HG02852 (cell line): ENCODE results near the gene PEX11G.

ENCODE experiments used
- ATAC-seq: cut with Tn5 transposase; IDR thresholded peaks from one replicate; pipeline ENCODE4 v1.9.1; 2021; ENCODE audit warnings: mild to moderate bottlenecking, moderate library complexity; ENCODE audit not compliant: unreplicated experiment

Gene PEX11G

DNA sequence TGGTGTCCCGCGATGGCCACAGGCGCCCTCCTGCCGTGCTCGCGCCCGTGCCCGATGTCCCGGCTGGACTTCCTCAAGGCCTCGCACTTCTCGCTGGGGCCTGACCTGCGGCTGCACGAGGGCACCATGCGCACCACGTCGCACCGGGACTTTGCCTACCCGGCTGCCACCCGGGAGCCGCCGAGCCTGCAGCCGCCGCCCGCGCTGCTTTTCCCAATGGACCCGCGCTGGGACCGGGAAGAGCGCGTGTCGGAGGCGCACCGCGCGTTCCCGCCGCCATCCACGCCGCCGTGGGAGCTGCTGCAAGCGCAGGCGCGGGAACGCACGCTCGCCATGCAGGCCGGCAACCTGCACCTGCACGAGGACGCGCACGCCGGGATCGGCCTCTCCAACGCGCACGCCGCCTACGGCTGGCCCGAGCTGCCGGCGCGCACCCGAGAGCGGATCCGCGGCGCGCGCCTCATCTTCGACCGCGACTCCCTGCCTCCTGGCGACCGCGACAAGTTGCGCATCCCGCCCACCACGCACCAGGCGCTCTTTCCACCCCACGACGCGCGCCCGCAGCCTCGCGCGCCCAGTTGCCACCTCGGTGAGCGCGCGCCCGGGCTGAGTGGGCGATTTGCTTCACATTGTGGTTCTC lies 12.1 kb upstream of the PEX11G start:
- ATAC-seq = no peak

DNA sequence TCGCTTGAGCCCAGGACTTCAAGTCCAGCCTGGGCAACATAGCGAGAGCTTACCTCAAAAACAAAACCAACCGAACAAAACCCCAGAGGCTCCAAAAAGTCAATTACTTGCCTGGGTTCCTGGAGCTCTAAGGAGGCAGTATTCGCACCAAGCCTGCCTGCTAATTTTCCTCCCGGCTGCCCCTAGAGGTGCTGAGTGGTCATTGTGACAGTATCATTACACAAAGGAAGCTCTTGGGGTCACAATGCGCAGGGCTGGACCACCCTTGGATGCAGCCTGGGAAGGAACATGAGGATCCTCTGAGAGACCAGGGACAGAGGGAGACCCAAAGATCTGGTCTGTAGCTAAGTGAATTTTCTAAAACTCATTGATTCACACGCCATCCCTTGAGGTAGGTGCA lies 8.5 kb upstream of the PEX11G start:
- ATAC-seq = no peak

- ATAC-seq = no peak
Observed at GRCh38 chr19:7494416-7495098, 5.7 kb upstream of the PEX11G start.

DNA sequence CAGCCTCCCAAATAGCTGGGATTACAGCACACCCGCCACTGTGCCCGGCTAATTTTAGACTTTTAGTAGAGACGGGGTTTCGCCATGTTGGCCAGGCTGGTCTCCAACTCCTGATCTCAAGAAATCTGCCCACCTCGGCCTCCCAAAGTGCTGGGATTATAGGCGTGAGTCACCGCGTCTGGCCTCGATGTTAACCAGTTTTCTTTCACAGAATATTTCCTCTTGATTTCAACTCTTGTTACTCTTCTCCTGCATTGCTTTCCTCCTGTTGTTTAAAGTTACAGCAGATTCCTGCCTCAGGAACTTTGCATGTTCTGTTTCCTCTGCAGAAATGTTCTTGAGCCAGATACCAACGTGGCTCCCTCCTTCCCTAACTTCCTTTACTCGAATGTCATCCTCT lies 3.7 kb upstream of the PEX11G start:
- ATAC-seq = no peak

- no peak for ATAC-seq
Observed at GRCh38 chr19:7492142-7492541, 3.3 kb upstream of the PEX11G start.

GRCh38 chr19:7489609-7490044 lies 792 bp upstream of the PEX11G start:
- ATAC-seq = no peak

GRCh38 chr19:7486923-7487322 lies 1.9 kb downstream of the PEX11G start:
- ATAC-seq = no peak

- no peak for ATAC-seq
Observed at GRCh38 chr19:7483720-7484201, 5.1 kb downstream of the PEX11G start.

DNA sequence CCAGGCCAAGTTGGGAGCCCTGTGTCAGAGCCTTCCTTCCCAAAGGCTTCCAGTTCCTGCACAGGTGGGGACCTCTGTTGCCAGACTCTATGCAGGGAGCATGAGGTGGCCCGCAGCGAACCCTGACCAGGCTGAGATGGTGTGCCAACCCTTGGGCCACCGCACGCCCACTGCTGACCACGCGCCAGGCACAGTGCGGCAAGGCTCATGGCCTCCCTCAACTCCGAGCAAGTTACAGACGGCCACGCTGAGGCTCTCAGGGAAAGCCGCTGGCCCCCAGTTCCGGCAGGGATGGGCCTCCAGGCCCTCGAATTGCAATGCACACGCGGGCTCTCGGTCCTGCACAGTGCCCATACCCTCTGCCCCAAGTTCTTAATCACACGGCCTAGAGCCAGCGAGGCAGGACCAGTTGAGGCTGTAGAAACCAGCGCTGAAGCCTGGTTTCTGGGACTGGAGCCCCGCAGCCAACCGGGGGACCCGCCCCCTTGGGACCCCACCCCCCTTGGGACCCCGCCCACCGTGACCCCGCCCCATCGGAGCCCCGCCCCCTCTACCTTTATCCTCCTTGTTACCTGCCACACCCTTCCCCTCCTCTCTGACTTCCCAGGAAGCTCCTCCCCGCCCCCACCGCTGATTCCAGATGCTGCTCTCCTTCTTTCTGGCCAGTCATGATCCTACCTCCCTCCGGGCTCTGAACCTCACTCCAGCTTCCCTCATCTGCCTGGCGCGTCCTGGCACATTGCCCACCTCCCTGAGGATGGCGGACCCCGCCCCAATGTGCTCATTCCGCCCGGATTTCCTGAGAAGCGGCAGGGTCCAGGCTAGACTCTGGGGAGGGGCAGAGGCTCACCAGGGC lies 6.0 kb downstream of the PEX11G start:
- no peak for ATAC-seq

DNA sequence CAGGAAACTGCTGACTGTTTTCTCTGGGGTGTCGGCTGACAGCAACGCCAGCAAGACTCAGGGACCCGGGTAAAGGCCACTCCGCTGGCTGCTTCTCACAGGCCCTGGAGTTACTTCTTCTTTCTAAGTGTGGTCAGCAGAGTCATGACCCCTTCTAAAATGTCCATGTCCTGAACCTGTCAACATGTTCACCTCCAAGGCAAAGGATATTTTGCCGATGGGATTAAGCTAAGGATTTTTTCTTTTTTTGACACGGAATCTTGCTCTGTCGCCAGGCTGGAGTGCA lies 7.9 kb downstream of the PEX11G start:
- no peak for ATAC-seq

- ATAC-seq = no peak
Observed at GRCh38 chr19:7480222-7480969, 8.4 kb downstream of the PEX11G start.

- ATAC-seq = no peak
Observed at GRCh38 chr19:7478843-7479227, 10.0 kb downstream of the PEX11G start.

- ATAC-seq = no peak
Observed at GRCh38 chr19:7478173-7478842, 10.5 kb downstream of the PEX11G start.

GRCh38 chr19:7477758-7478157 lies 11.1 kb downstream of the PEX11G start:
- no peak for ATAC-seq

DNA sequence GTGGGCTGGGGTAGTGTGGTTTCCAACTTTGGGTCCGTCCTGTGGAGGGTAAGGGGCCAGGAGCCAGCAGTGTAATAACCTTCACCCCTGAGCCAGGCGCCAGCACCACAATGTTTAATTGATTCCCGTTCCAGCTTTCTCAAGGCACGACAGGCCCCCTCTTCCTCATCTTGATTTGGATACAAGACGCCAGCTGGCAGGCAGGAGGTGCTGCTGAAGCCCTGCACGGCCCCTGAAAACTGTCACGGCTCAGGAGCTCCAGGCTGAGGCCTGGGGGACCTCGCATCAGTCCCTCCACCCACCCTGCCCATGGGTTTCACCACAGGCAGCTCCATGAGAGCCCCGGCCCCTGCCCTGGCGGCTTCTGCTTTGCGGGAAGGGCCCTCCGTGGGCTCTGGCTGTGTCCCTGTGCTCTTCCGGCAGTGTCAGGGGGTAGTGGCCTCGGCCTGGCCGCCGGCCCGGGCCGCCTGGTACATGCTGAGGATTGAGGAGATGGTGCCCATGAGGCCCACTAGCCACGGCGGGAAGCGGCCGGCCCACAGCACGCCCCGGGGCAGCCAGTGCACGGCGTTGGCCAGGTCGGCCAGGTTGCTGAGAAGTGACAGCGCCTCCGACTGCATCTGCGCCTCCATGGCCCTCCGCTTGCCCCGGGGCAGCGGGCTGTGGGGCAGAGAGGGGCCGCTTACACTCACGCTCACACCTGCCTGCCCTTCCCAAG lies 11.9 kb downstream of the PEX11G start:
- ATAC-seq = no peak

DNA sequence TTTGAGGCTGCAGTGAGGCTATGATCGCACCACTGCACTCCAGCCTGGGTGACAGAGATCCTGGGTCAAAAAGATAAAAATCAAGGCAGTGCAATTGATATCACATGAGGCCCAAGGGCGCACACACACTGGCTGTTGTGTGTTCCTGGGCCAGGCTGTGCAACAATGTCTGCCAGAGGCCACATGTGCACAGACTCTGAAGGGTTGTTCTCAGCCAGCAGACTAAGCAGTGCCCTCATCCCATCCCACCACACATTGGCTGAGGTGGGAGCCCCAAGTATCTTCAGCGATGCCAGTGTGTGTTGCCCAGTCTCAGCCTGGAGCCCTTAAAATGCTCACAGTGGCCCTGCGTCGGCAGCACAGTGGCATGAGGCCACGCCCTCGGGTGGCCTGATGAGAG lies 12.6 kb downstream of the PEX11G start:
- ATAC-seq = no peak

DNA sequence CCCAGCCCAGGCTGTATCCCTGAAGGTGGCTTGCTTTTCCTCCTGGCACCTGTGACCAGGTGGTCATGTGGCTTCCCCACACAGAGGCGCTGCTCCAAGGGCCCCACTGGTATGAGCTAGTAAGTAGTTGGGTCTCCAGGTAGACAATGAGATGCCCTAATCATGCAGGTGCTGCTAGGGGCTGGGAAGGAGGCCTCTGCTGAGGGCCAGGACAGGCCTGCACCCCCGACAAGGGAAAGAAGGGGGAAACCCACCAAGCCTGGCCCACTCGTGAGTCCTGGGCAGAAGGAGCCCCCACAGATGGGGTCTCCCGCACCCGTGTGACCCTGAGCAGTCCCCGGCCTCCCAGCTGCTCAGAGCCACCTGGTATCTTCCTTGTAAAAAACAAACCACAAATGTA lies 13.2 kb downstream of the PEX11G start:
- no peak for ATAC-seq

GRCh38 chr19:7471696-7472615 lies 16.9 kb downstream of the PEX11G start:
- no peak for ATAC-seq
